CD14-positive monocyte (primary cell): ENCODE data around the gene RTBDN. TPM values are rescaled to one million over a fixed set of nuclear protein-coding genes. Genes with fewer than 3 reads are reported as not detected.

ENCODE experiments used
- DNase-seq, 3 donors: peaks; one replicate each; pipeline ENCODE4 v3.0.0-alpha.2; 2011 to 2022
- H2AFZ ChIP-seq: 2 replicates; pipeline ENCODE4 v1.6.0; 2012; ENCODE audit warnings: mild to moderate bottlenecking, low read depth, low read length, inconsistent platforms; ENCODE audit not compliant: insufficient read depth, poor library complexity, severe bottlenecking
- H3K27ac ChIP-seq, 2 donors: 1 replicate in 1 of 2; 2 replicates in 1 of 2; pipeline ENCODE4 v1.5.1; 2012 to 2013; ENCODE audit warnings: low read length in 2 of 2, control low read depth in 1 of 2, inconsistent platforms in 1 of 2, low read depth in 1 of 2, mild to moderate bottlenecking in 1 of 2
- H3K27me3 ChIP-seq, 2 donors: one replicate each; pipeline versions ENCODE4 v1.6.0 to v1.6.1; 2011 to 2013; ENCODE audit warnings: low read length in 2 of 2; ENCODE audit not compliant: control insufficient read depth in 2 of 2, insufficient read depth in 2 of 2
- H3K36me3 ChIP-seq, 2 donors: replicated peaks in 1 of 2; 1 replicate in 1 of 2; 2 replicates in 1 of 2; pipeline versions ENCODE4 v1.5.1 to v1.6.1; 2012 to 2013; ENCODE audit warnings: low read length in 2 of 2, control low read depth in 1 of 2, inconsistent platforms in 1 of 2, mild to moderate bottlenecking in 1 of 2; ENCODE audit not compliant: insufficient read depth in 2 of 2, control insufficient read depth in 1 of 2
- H3K4me1 ChIP-seq, 2 donors: 1 replicate in 1 of 2; 2 replicates in 1 of 2; pipeline versions ENCODE4 v1.5.1 to v1.6.1; 2012 to 2013; ENCODE audit warnings: low read length in 2 of 2, control low read depth in 1 of 2, inconsistent platforms in 1 of 2, mild to moderate bottlenecking in 1 of 2, moderate library complexity in 1 of 2; ENCODE audit not compliant: insufficient read depth in 2 of 2, control insufficient read depth in 1 of 2
- H3K4me2 ChIP-seq: replicated peaks from 2 replicates; pipeline ENCODE3; 2012; ENCODE audit warnings: low read length, moderate library complexity, mild to moderate bottlenecking; ENCODE audit not compliant: poor library complexity, severe bottlenecking; ENCODE audit errors: extremely low read depth
- H3K4me3 ChIP-seq, 3 experiments: fragments of 200-600 bp in 1 of 3; sonication (generic) in 1 of 3; replicated peaks in 1 of 3; 1 replicate in 2 of 3; 2 replicates in 1 of 3; pipeline ENCODE4 v1.5.1; 2011 to 2013; ENCODE audit warnings: low read length in 3 of 3, mild to moderate bottlenecking in 3 of 3, control low read depth in 2 of 3, low read depth in 2 of 3, inconsistent platforms in 1 of 3, moderate library complexity in 1 of 3
- H3K79me2 ChIP-seq: 2 replicates; pipeline ENCODE4 v1.6.0; 2012; ENCODE audit warnings: mild to moderate bottlenecking, control low read depth, inconsistent platforms, low read length, moderate library complexity; ENCODE audit not compliant: insufficient read depth
- H3K9ac ChIP-seq: 2 replicates; pipeline ENCODE4 v1.6.0; 2017; ENCODE audit warnings: low read length, mild to moderate bottlenecking; ENCODE audit not compliant: insufficient read depth, poor library complexity, severe bottlenecking
- H3K9me3 ChIP-seq, 2 donors: replicated peaks in 1 of 2; 1 replicate in 1 of 2; 2 replicates in 1 of 2; pipeline versions ENCODE4 v1.5.1 to v1.6.1; 2012 to 2013; ENCODE audit warnings: low read length in 2 of 2, control low read depth in 1 of 2; ENCODE audit not compliant: control insufficient read depth in 1 of 2, insufficient read depth in 1 of 2
- H4K20me1 ChIP-seq: 2 replicates; pipeline ENCODE4 v1.6.0; 2012; ENCODE audit warnings: mild to moderate bottlenecking, low read length, control low read depth, moderate library complexity; ENCODE audit not compliant: insufficient read depth
- H3K27ac Mint-ChIP-seq, 7 donors: one replicate each; pipeline ENCODE4 v1.8.0; 2020; ENCODE audit warnings: mild to moderate bottlenecking in 7 of 7, mixed read lengths in 7 of 7, moderate library complexity in 6 of 7, inconsistent platforms in 2 of 7
- H3K27me3 Mint-ChIP-seq, 3 donors: one replicate each; pipeline ENCODE4 v1.8.0; 2021 to 2022; ENCODE audit warnings: low read depth in 3 of 3, mild to moderate bottlenecking in 3 of 3, mixed read lengths in 3 of 3, moderate library complexity in 3 of 3, inconsistent platforms in 1 of 3
- H3K36me3 Mint-ChIP-seq, 2 donors: one replicate each; pipeline ENCODE4 v1.8.0; 2020; ENCODE audit warnings: mixed read lengths in 2 of 2, inconsistent platforms in 1 of 2, mild to moderate bottlenecking in 1 of 2
- H3K4me1 Mint-ChIP-seq: one replicate; pipeline ENCODE4 v1.8.0; 2020; ENCODE audit warnings: mild to moderate bottlenecking, mixed read lengths
- H3K4me3 Mint-ChIP-seq, 2 donors: one replicate each; pipeline ENCODE4 v1.8.0; 2020; ENCODE audit warnings: mild to moderate bottlenecking in 2 of 2, mixed read lengths in 2 of 2, moderate library complexity in 1 of 2
- H3K9me3 Mint-ChIP-seq, 7 donors: one replicate each; pipeline ENCODE4 v1.8.0; 2020 to 2022; ENCODE audit warnings: mixed read lengths in 7 of 7, mild to moderate bottlenecking in 6 of 7, moderate library complexity in 6 of 7, inconsistent platforms in 2 of 7
- WGBS: methylation state at CpG from one replicate; pipeline ENCODE4 v1.1.5; 2013; ENCODE audit warnings: missing lambda C conversion rate; ENCODE audit not compliant: insufficient coverage; 5-methylcytosine and 5-hydroxymethylcytosine counted together
- intact Hi-C, 2 donors: fragments of 100-400 bp; cut with micrococcal nuclease; formaldehyde crosslinking; loops; one replicate each; pipeline versions ENCODE4 v1.15.0 to v1.15.1; 2023
- polyA plus RNA-seq, 3 donors: library from polyadenylated mRNA; depleted of rRNA in 1 of 3; unstranded in 2 of 3; stranded (reverse) in 1 of 3; fragments of 300-500 nt in 2 of 3; fragments of >200 nt in 1 of 3; fragmentation: Illumina TruSeq in 2 of 3; gene quantifications; 1 replicate in 2 of 3; 2 replicates in 1 of 3; pipeline ENCODE4 v1.2.3, GENCODE V29; 2012 to 2021
- TF ChIP-seq, protein P1 (sequence below): fragments of 200-600 bp; IDR thresholded peaks from one replicate; pipeline ENCODE4 v1.8.0; 2022; ENCODE audit warnings: antibody characterized with exemption, mild to moderate bottlenecking

Gene RTBDN
- polyA plus RNA-seq, 3 donors = not detected

- TF ChIP-seq, protein P1, sequence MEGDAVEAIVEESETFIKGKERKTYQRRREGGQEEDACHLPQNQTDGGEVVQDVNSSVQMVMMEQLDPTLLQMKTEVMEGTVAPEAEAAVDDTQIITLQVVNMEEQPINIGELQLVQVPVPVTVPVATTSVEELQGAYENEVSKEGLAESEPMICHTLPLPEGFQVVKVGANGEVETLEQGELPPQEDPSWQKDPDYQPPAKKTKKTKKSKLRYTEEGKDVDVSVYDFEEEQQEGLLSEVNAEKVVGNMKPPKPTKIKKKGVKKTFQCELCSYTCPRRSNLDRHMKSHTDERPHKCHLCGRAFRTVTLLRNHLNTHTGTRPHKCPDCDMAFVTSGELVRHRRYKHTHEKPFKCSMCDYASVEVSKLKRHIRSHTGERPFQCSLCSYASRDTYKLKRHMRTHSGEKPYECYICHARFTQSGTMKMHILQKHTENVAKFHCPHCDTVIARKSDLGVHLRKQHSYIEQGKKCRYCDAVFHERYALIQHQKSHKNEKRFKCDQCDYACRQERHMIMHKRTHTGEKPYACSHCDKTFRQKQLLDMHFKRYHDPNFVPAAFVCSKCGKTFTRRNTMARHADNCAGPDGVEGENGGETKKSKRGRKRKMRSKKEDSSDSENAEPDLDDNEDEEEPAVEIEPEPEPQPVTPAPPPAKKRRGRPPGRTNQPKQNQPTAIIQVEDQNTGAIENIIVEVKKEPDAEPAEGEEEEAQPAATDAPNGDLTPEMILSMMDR = no peak
- Histone ChIP-seq H3K27me3 (peaks cover 74 to 96% of the 10 kb centered on the region in 2 donors), H3K9me3 (peaks cover 13 to 66% of the 10 kb centered on the region in 2 donors), H3K36me3 (no peaks in the 10 kb centered on the region), H3K4me1 (peaks cover 18 to 42% of the 10 kb centered on the region in 2 donors), H3K4me3 (no peak overlapping the region), H3K27ac (no peak overlapping the region), H3K4me2 (no peak overlapping the region), H4K20me1 (no peaks in the 10 kb centered on the region), H3K79me2 (no peaks in the 10 kb centered on the region), H2AFZ (no peak overlapping the region), H3K9ac (no peak overlapping the region)
- Mint-ChIP-seq H3K9me3 (peaks cover 5 to 52% (median 38%) of the 10 kb centered on the region in 7 donors), H3K4me1 (peaks cover 36% of the 10 kb centered on the region), H3K27ac (no peak overlapping the region), H3K4me3 (peak overlapping the region in 1 of 2 donors; percentile 82), H3K27me3 (peaks cover 89 to 92% (median 91%) of the 10 kb centered on the region in 3 donors), H3K36me3 (peaks cover 14 to 17% of the 10 kb centered on the region in 2 donors)
- intact Hi-C loops = no loop called here
- DNase-seq = no peak
- WGBS = 10% methylated on average over 4 of the region's 6 CpGs
These were observed 2.1 kb upstream of the RTBDN start for GRCh38 chr19:12836529-12836863.

GRCh38 chr19:12834976-12835757 lies 788 bp upstream of the RTBDN start:
- Histone ChIP-seq H3K27me3 (peaks cover 68 to 94% of the 10 kb centered on the region in 2 donors), H3K27ac (no peak overlapping the region), H3K4me1 (peaks cover 10 to 30% of the 10 kb centered on the region in 2 donors), H3K4me3 (no peak overlapping the region), H3K36me3 (no peaks in the 10 kb centered on the region), H3K79me2 (no peaks in the 10 kb centered on the region), H2AFZ (no peak overlapping the region), H3K4me2 (no peak overlapping the region), H4K20me1 (no peaks in the 10 kb centered on the region), H3K9me3 (peaks cover 8 to 57% of the 10 kb centered on the region in 2 donors), H3K9ac (no peak overlapping the region)
- Mint-ChIP-seq H3K27ac (no peak overlapping the region), H3K36me3 (peaks cover 10 to 15% of the 10 kb centered on the region in 2 donors), H3K9me3 (peaks cover 1 to 40% (median 29%) of the 10 kb centered on the region in 7 donors), H3K27me3 (peaks cover 84 to 91% (median 88%) of the 10 kb centered on the region in 3 donors), H3K4me1 (peaks cover 23% of the 10 kb centered on the region), H3K4me3 (peak overlapping the region in 1 of 2 donors; percentile 82)
- WGBS = 16% methylated on average over 31 of the region's 39 CpGs
- TF ChIP-seq, protein P1 = no peak
- intact Hi-C loops = no loop called here
- no peak for DNase-seq
